ENCODE measurements around the gene CXADR.

Gene CXADR

GRCh38 chr21:17598437-17598836, 85.6 kb downstream of the CXADR start:
- TF ChIP-seq RARB (CRISPR knock-in tag; IDR thresholded peaks at IDR 0.05) (no peak), OSR1 (CRISPR knock-in tag; IDR thresholded peaks at IDR 0.05) (no peak), SNAI2 (CRISPR knock-in tag; IDR thresholded peaks at IDR 0.05) (no peak), CREB5 (CRISPR knock-in tag; IDR thresholded peaks at IDR 0.05; ENCODE audit: low read depth) (no peak), BACH2 (CRISPR knock-in tag; IDR thresholded peaks at IDR 0.05; ENCODE audit: borderline replicate concordance) (no peak), ZNF565 (CRISPR knock-in tag; conservative IDR thresholded peaks at IDR 0.05; ENCODE audit: low read depth) (no peak), ARNTL (CRISPR knock-in tag; IDR thresholded peaks at IDR 0.05; ENCODE audit: borderline replicate concordance, low read depth) (no peak), GLIS3 (CRISPR knock-in tag; IDR thresholded peaks at IDR 0.05) (no peak), PPARA (CRISPR knock-in tag; IDR thresholded peaks at IDR 0.05; ENCODE audit: borderline replicate concordance) (no peak), CSDC2 (CRISPR knock-in tag; IDR thresholded peaks at IDR 0.05) (no peak), ESRRG (CRISPR knock-in tag; IDR thresholded peaks at IDR 0.05) (no peak), ISL1 (CRISPR knock-in tag; IDR thresholded peaks at IDR 0.05) (no peak), CSRNP3 (CRISPR knock-in tag; IDR thresholded peaks at IDR 0.05) (no peak), ZNF8 (CRISPR knock-in tag; IDR thresholded peaks at IDR 0.05) (no peak), TOX (CRISPR knock-in tag; IDR thresholded peaks at IDR 0.05; ENCODE audit: borderline replicate concordance) (no peak)
- ATAC-seq = no peak

GRCh38 chr21:17602874-17603273, 90.0 kb downstream of the CXADR start:
- peak; percentile 64 for ATAC-seq
- no peak for TF ChIP-seq TCF4 (CRISPR knock-in tag; IDR thresholded peaks at IDR 0.05; ENCODE audit: borderline replicate concordance)
- no peak for TF ChIP-seq OSR1 (CRISPR knock-in tag; IDR thresholded peaks at IDR 0.05)
- no peak for TF ChIP-seq ZNF8 (CRISPR knock-in tag; IDR thresholded peaks at IDR 0.05)
- TF ChIP-seq POU6F1 (CRISPR knock-in tag; IDR thresholded peaks at IDR 0.05; ENCODE audit: borderline replicate concordance, low read depth) = no peak
- TF ChIP-seq TOX (CRISPR knock-in tag; IDR thresholded peaks at IDR 0.05; ENCODE audit: borderline replicate concordance) = no peak
- no peak for TF ChIP-seq ZFP3 (CRISPR knock-in tag; IDR thresholded peaks at IDR 0.05)
- no peak for TF ChIP-seq PPARA (CRISPR knock-in tag; IDR thresholded peaks at IDR 0.05; ENCODE audit: borderline replicate concordance)
- TF ChIP-seq GLIS3 (CRISPR knock-in tag; IDR thresholded peaks at IDR 0.05) = no peak
- no peak for TF ChIP-seq ARNTL (CRISPR knock-in tag; IDR thresholded peaks at IDR 0.05; ENCODE audit: borderline replicate concordance, low read depth)
- no peak for TF ChIP-seq PATZ1 (CRISPR knock-in tag; IDR thresholded peaks at IDR 0.05; ENCODE audit: borderline replicate concordance)
- no peak for TF ChIP-seq ZNF565 (CRISPR knock-in tag; conservative IDR thresholded peaks at IDR 0.05; ENCODE audit: low read depth)
- TF ChIP-seq ZFP30 (CRISPR knock-in tag; IDR thresholded peaks at IDR 0.05) = no peak
- TF ChIP-seq CSRNP3 (CRISPR knock-in tag; IDR thresholded peaks at IDR 0.05) = no peak
- TF ChIP-seq ZNF70 (CRISPR knock-in tag; IDR thresholded peaks at IDR 0.05) = no peak
- TF ChIP-seq SNAI2 (CRISPR knock-in tag; IDR thresholded peaks at IDR 0.05) = no peak
- TF ChIP-seq CSDC2 (CRISPR knock-in tag; IDR thresholded peaks at IDR 0.05) = no peak
- no peak for TF ChIP-seq TSHZ2 (CRISPR knock-in tag; IDR thresholded peaks at IDR 0.05)
- TF ChIP-seq RARB (CRISPR knock-in tag; IDR thresholded peaks at IDR 0.05) = no peak
- no peak for TF ChIP-seq ESRRG (CRISPR knock-in tag; IDR thresholded peaks at IDR 0.05)
